Fibroblast of skin of left quadriceps (primary cell): ENCODE results near the gene PPP2R2D.

ENCODE experiments used
- DNase-seq, 2 experiments: peaks; one replicate each; pipeline ENCODE4 v3.0.0-alpha.2; 2013; ENCODE audit warnings: low read depth in 2 of 2

Gene PPP2R2D

DNA sequence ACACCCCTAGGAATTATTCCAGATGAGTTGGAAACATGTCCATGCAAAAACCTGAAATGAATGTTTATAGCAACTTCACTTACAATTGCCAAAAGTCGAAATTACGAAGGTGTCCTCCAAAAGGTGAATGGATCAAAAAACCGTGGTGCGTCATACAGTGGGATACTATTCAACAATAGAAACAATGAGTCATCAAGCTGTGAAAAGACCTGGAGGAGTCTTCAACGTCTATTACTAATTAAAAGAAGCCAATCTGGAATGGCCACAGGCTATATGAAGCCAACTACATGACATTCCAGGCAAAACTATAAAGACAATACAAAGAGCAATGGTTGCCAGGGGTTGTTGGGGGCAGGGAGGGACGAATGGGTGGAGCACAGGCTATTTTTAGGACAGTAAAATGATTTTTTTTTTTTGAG, 12.6 kb upstream of the PPP2R2D start:
- no peak for DNase-seq

DNA sequence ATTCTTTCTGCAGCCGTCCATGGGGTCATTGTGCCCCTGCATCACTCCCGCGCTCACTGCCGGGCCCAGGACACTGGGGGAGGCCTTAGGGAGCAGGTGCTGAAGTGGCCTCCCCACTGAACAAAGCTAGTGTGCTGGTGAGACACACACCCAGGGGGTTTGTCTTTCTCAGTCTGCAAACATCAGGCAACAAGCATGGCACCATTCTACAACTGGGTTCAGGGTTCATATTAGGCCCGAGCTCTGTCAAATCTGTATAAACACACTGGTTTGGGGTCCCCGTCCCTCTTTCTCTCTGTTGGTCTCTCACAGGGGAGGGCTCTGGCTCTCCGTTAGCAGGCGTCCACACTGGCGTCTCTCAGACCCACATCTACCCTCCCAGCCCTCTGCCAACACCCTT, 11.1 kb upstream of the PPP2R2D start:
- no peak for DNase-seq

DNA sequence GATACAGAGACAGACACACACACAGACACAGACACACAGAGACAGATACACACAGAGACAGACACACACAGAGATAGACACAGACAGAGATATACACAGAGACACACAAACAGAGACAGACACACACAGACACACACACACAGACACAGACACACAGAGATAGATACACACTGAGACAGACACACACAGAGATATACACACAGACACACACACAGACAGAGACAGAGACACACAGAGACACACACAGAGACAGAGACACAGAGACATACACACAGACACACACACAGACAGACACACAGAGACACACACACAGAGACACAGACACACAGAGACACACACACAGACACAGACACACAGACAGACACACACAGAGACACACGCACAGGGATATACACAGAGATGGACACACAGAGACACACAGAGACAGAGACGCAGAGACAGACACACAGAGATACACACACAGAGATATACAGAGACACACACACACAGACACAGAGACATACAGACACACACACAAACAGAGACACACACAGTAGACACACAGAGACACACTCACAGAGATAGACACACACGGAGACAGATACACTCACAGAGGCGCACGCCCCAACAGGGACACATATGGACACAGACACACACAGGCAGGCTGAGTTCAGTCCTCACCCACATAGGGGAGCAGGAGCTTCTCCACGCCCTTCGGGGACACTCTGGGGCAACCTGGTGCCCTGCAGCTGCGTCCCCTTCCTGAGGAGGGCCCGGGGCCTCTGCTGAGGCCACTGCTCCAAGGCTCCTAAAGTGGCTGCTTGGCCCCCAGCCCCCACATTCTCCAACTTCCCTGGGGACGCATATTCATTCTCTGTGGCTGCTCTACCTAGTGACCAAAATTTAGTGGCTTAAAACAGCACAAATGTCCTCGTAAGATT, 10.3 kb upstream of the PPP2R2D start:
- DNase-seq = no peak

DNA sequence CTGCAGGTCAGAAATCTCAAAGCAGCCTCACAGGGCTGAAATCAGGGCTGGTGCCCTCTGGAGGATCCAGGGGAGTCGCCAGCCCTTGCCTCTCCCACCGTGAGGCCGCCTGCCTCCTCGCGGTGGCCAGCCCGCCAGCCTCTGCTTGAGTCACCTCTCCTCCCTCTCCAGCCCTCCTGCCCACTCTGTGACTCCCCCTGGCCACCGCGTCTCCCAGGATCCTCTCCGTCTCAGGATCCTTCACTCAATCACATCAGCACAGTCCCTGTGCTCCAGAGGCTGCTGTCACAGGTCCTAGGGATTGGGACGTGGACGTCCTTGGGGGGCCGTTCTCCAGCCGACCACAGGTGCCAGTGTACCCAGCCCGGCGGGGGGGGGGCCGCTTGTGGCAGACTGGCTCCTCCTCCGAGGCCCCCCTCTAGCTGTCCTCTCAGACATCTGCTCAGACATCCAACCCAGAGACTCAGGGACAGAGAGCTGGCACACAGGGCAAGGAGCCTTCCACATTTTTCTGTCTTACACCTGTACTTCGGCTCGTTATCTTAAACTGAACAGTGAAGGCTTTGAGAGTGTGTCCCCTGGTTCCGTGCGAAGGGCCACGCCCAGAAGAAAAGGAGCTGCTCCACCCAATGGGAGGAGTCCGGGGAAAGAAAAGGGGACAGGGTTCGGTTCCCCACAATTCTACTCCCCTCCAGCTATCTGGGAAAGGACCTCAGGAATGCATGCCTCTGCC, 9.4 kb upstream of the PPP2R2D start:
- no peak for DNase-seq

DNA sequence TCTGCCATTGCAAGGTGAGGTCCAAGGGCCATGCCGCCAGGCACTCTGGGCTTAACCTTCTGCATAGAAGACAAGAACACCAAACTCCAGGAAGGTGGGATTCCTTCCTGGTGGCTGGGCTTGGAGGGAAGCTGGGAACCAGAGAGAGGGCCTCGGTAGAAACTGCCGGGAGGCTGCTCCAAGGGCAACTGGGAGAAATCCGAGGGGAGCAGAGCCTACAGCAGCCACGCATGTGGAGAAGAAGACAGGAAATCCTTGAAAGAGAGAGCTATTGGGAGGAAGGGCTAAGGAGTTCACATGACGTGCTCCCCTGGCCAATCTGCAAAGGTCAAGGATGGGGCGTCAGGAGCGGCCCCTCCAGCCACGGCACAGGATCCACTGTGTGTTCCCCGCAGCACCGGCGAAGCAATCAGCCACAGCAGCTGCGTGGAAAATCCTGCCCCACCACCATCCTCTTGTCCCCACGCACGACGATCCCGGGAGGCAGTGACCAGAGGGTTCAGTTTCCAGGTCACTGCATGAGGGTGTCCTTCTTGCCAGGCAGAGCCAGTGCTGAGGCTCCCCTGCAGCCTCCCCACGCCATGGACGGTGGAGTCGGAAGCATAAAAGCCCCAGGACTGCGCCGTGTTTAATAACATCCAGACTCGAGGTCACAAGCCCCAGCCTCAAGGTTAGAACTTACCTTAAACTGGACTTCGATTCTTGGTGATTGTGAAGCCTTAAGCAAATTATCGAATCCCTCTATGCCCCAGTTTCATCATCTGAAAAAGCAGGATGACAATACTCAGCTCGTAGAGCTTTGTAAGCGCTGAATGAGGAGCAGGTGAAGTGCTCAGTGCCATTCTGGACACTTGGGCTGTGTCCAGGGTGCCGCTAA, 8.6 kb upstream of the PPP2R2D start:
- no peak for DNase-seq

DNA sequence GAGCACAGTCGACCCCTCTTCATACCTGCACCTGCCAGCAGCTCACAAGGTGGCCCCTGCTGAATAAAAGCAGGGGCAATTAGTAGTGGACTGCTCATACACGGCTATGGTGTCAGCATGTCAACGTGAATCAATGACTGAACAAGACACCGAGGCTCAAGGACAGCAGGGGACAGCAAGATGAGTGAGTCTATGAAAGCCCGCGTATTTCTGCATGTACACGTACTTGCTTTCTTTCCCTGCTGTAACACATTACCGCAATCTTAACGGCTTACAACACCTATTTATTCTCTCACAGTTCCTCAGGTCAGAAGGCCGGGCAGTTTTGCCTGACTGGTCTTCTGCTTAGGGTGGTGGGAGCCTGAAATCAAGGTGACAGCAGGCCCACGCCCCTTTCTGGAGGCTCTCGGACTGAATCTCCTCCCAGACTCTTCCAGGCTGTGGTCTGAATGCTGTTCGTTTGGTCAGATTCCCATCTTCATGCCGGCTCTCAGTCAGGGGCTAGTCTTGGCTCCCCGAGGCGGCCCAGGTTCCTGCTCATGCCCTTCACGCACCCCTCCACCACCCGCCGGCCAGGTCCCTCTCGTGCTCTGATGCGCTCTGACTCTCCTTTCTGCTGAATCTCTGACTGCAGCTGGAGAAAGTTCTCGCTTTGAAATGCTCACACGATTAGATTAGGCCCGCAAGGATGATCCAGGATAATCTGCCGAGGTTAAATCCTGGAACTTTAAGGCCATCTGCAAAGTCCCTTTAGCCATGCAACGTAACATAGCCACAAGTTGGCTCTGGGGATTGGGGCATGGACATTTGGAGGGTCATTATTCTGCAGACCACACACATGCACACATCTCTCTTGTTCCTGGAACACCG, 7.8 kb upstream of the PPP2R2D start:
- DNase-seq = no peak

DNA sequence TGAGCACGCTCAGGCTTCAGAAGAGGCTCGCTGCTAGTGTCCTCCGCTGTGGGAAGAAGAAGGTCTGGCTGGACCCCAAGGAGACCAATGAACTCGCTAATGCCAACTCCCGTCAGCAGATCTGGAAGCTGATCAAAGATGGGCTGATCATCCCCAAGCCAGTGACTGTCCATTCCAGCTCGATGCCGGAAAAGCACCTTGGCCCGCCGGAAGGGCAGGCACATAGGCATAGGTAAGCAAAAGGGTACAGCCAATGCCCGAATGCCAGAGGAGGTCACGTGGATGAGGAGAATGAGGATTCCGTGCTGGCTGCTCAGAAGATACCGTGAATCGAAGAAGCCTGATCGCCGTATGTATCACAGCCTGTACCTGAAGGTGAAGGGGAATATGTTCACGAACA, 5.7 kb upstream of the PPP2R2D start:
- DNase-seq = no peak

DNA sequence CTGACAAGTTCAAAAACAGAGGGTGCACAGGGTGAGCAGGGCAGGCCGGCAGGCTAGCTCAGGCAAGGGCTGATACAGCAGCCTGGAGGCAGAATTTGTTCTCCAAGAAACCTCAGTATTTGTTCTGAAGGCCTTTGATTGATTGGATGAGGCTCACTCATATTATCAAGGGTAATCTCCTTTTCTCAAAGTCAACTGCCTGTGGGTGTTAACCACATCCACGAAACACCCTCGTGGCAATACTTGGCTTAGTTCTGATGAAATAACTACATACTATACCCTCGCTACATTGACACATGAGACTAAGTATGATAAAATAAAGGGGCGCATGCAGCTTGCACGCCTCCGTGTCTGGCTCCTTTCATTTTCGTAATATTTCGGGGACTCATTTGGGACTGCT, 4.4 kb upstream of the PPP2R2D start:
- DNase-seq = no peak

DNA sequence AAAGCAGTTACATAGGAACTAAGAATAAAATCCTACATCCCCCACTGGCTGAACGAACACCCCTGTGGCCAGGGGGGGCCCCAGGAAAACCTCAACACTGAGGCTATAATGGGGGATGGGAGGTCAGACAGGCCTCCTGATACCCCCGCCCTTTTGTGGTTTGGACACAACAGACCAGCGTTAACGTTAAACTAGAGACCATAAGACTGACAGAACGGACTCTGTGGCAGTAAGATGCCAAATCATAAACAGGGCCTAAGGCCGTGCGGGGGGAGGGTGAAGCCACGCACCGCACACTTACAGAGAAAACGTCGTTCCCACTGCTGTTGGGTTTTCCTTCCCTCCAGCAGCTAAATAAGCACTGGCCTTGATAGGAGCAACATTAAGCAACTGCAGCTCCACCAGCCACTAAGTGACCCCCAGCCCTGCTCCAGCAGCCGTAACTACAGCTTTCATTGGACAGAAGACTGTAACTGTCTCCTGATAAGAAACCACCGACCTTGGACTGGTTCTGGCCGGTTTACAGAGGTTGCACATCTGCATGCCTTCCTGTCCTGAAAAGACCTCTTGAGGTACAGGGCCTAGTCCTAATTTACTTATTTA, 3.4 kb upstream of the PPP2R2D start:
- no peak for DNase-seq

DNA sequence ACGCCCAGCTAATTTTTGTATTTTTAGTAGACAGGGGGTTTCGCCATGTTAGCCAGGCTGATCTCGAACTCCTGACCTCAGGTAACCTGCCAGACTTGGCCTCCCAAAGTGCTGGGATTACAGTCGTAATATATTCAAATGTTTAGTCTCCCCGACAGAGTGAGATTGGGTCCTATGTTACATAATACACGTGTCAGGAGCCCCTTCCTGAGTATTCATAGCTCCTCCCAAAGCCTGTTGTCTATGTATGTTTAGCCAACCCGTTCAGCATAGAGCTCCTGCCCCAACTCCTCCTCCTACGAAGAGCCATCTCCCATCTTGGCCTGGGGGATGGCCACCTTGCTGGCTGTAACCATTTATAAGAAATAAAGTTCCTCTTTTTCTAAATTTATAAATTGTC, 2.7 kb upstream of the PPP2R2D start:
- DNase-seq = no peak

DNA sequence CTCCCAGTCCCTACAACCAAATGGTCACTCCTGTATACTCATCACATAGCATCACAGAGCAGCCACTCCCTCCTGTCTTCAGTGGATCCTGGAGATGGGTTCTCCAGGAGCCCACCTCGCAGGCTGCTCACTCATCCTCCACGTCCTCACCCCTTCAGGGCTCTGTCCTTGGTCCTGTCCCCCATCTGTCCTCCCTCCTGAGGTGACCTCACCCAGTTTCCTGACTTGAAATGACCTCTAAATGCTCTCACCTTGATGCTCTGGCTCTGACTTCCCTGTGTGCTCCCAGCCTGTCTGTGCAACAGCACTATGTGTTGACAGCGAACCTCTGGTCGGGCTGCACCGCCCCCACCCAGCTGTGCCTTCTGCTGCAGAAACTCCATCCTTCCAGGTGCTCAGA, 2.1 kb upstream of the PPP2R2D start:
- DNase-seq = no peak

DNA sequence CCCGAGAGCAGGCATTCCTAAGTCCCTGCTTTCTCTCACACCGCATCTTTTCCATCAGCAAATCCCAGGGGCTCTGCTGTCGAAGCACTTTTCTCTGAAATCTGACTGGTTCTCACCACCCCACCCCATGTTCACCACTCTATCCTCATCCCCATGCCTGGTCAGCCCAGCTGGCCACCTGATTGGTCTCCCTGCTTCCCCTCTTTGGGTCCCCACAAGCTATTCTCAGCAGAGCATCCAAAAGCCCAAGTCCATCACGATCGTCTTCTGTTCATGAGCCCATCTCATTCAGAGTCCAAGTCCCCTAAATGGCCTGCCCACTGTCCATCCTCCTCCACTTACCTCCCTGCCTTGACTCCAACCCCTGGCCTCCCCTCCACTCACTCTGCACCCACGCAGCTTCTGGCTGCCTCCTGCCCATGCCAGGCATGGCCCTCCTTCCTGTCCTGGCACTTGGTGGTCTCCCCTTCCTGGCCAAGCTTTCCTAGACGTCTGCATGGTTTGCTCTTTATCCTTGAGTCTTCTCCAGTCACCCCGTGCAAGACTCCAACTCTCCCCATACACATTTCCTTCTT, 1.6 kb upstream of the PPP2R2D start:
- no peak for DNase-seq

DNA sequence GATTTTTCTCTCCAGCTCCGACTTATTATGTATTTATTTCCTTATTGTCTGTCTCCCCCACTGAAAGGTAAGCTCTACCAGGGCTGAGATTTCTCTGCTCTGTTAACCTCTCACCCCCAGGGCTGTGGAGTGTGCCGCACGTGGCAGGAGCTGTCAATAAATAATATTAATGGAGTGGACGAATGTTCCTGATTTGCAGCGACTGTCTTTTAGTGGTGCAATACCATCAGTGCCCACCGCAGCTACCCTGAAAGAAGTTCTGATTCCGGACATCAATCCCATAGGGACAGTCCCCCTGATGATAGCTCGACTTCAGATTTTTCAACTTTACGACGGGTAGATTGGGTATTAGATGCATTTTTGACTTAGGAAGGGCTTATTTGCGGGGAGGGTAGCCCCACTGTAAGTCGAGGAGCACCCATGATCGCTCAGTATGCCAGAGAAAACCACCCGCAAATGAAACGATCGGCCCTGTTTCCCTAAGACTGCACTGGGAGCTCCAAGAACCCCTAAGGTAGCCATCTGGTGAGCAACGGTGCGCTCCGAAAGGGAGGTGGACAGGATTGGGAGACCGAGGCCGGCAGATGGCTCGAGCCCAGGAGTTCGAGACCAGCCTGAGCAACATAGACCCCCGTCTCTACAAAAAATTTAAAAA, 986 bp upstream of the PPP2R2D start:
- no peak for DNase-seq

DNA sequence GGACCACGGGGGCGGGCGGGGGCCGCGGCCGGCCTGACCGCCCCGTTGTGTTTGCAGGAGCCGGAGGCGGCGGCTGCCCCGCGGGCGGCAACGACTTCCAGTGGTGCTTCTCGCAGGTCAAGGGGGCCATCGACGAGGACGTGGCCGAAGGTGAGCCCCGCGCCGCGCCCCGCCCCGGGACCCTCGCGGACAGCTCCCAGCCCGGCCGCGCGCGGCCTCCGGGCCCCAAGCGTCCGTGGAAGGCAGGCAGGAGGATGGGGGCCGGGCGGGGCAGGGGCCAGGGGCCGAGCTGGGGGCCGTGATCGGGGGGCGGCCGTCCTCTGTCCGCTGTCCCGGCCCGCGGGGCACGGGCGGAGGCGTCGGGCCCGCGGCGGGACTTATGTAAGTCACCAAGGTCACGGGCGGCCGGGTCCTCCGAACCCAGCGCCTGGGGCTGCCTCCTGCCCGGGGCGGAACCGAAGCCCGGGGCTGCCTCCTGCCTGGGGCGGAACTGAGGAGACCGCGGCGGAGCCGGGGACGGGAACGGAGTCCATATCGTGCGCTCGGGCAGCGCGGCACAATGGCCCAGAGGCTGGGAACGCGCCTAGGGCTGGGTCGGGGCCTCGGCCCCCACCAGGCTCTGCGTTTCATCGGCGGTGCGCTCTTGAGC, 497 bp downstream of the PPP2R2D start:
- DNase-seq = no peak

DNA sequence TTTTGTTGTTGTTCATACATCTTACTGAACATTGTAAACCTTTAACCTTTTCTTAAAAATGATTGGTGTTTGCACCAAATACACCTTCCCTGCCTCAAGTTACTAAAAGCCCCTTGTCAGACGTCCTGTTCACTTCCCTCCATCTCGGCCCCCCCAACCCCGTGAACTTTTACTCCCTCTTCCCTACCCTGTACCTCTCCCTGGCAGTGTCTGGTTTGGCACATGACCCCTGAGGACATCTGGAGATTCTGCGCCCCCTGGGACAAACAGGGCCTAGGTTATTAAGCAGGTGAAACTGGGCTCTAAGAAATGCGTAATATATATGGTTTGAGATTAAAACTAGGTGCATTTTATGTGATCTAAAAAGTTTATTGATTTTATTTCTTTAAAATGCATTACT, 1.4 kb downstream of the PPP2R2D start:
- DNase-seq = no peak

DNA sequence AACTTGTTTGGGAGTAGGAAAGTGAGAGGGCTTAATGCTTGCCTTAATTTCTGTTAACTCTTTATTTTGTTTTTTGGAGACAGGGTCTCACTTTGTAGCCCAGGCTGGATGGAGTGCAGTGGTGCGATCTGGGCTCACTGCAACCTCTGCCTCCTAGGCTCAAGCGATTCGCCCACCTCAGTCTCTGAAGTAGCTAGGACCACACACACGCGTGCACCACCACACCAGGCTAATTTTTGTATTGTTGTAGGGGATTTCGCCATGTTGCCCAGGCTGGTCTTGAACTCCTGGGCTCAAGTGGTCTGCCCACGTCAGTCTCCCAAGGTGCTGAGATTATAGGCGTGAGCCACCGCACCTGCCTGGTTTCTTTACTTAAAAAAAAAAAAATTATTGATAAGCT, 1.9 kb downstream of the PPP2R2D start:
- no peak for DNase-seq

DNA sequence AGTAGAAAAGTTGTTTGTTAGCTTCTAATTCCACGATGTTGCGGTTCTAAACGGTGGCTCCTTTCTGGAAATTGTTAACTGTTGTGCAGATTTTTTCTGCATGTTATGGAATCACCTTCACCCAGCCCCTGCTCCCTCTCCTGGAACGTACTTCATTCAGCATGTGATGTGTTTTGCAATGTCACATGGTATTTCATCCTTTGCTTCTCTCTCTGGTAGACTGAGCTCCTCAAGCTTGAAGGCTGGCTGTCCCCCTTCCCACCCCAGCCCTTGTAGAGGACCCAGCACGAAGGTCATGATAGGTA, 4.4 kb downstream of the PPP2R2D start:
- DNase-seq = no peak

DNA sequence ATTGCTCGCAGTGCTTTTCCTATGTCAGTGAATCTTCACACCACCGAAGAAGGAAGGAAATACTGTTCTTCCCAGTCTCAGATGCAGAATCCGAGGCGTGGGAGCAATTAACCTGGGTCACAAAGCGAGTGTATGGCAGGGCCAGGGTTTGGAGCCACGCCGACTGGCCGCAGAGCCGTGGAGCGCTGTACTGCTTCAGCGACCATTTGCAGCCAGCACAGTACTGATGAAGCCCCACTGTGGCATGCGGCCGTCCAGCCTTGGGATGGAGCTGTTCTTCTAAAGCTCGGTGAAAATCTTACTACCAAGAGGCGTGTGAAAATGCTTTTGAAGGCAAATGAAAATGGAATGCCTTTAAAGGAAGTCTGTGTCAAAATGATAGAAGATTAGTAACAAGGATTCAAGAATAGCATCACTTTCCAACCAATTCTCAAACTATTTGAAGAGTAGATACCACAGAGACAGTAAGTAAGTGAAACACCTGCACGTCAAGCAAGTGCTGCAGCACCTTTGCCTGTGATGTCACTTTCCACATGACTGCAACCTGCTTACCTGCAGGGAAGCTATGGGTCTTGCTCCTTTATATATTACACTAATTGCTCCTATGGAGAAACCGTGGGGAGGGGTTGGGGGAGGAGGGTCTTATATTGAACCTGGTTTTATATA, 4.9 kb downstream of the PPP2R2D start:
- no peak for DNase-seq

DNA sequence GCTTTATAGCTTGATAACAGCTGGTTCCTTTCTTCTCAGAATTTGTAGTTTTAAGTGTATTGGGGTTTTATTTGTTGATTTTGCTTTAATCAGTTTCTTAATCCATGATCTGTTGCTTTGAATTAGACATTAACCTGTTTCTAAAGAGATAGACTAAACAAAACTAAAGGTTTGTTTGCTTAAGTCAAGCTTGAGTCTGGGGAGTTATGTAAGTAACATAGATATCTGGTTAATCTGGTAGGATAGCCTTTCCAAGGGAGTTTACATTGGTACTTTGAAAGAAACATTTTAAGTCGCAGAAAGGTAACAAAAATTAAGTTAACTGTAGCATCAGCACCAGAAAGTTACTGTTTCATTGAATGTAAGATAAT, 5.4 kb downstream of the PPP2R2D start:
- no peak for DNase-seq
